GM21717 (cell line): ENCODE results near the gene PIEZO2.

Experiments
- ATAC-seq: cut with Tn5 transposase; IDR thresholded peaks from one replicate; pipeline ENCODE4 v1.9.1; 2021; ENCODE audit warnings: mild to moderate bottlenecking, moderate library complexity; ENCODE audit not compliant: unreplicated experiment

PIEZO2 gene

GRCh38 chr18:10901329-10901728 is 248.0 kb downstream of the PIEZO2 start:
- no peak for ATAC-seq

- ATAC-seq, result no peak
Observed at GRCh38 chr18:10900435-10900834, 248.9 kb downstream of the PIEZO2 start.

GRCh38 chr18:10899481-10899880 is 249.9 kb downstream of the PIEZO2 start:
- ATAC-seq, result no peak

GRCh38 chr18:10898417-10898974 is 250.9 kb downstream of the PIEZO2 start:
- ATAC-seq, result no peak

GRCh38 chr18:10896851-10897250 is 252.5 kb downstream of the PIEZO2 start:
- ATAC-seq, result no peak

- ATAC-seq, result no peak
Observed at GRCh38 chr18:10895976-10896375, 253.4 kb downstream of the PIEZO2 start.

GRCh38 chr18:10894501-10894900 is 254.9 kb downstream of the PIEZO2 start:
- no peak for ATAC-seq

- no peak for ATAC-seq
Observed at GRCh38 chr18:10893761-10894160, 255.6 kb downstream of the PIEZO2 start.

GRCh38 chr18:10893196-10893595 is 256.2 kb downstream of the PIEZO2 start:
- no peak for ATAC-seq

- no peak for ATAC-seq
Observed at GRCh38 chr18:10892786-10893185, 256.6 kb downstream of the PIEZO2 start.

GRCh38 chr18:10890022-10890421 is 259.3 kb downstream of the PIEZO2 start:
- ATAC-seq, result no peak

GRCh38 chr18:10878703-10879102 is 270.7 kb downstream of the PIEZO2 start:
- peak; percentile 93 for ATAC-seq

GRCh38 chr18:10877987-10878386 is 271.4 kb downstream of the PIEZO2 start:
- no peak for ATAC-seq

- ATAC-seq, result no peak
Observed at GRCh38 chr18:10875811-10876210, 273.6 kb downstream of the PIEZO2 start.

GRCh38 chr18:10872304-10872703 is 277.1 kb downstream of the PIEZO2 start:
- ATAC-seq, result no peak

GRCh38 chr18:10864722-10865121 is 284.6 kb downstream of the PIEZO2 start:
- no peak for ATAC-seq

GRCh38 chr18:10863026-10863425 is 286.3 kb downstream of the PIEZO2 start:
- no peak for ATAC-seq

GRCh38 chr18:10860928-10861327 is 288.4 kb downstream of the PIEZO2 start:
- ATAC-seq, result no peak

GRCh38 chr18:10860382-10860781 is 289.0 kb downstream of the PIEZO2 start:
- ATAC-seq, result no peak

GRCh38 chr18:10858477-10858876 is 290.9 kb downstream of the PIEZO2 start:
- ATAC-seq, result no peak

- ATAC-seq, result no peak
Observed at GRCh38 chr18:10856132-10856531, 293.2 kb downstream of the PIEZO2 start.

GRCh38 chr18:10852385-10853303 is 296.7 kb downstream of the PIEZO2 start:
- ATAC-seq, result no peak
